ENCODE measurements around the gene EPHB2. TPM values are rescaled to one million over a fixed set of nuclear protein-coding genes. Genes with fewer than 3 reads are reported as not detected.

EPHB2 gene
- total RNA-seq, 1 donor from 2014 or later, result 10.7 TPM

GRCh38 chr1:22816067-22816775, 105.6 kb downstream of the EPHB2 start:
- no peaks in the 10 kb centered on the region for H3K36me3 Mint-ChIP-seq (ENCODE audit: low read depth, unreplicated experiment)
- DNase-seq (ENCODE audit: low spot score), result no peak
- peaks cover 8% of the 10 kb centered on the region for H3K27me3 Mint-ChIP-seq (ENCODE audit: unreplicated experiment)
- H3K9me3 Mint-ChIP-seq (ENCODE audit: unreplicated experiment), result no peaks in the 10 kb centered on the region
- no peak for TF ChIP-seq CTCF (IDR thresholded peaks at IDR 0.05; ENCODE audit: unreplicated experiment)
- H3K27ac Mint-ChIP-seq (ENCODE audit: unreplicated experiment), result no peak overlapping the region
- H3K4me3 Mint-ChIP-seq (ENCODE audit: unreplicated experiment), result no peak overlapping the region
- peaks cover 6% of the 10 kb centered on the region for H3K4me1 Mint-ChIP-seq (ENCODE audit: unreplicated experiment)

DNA sequence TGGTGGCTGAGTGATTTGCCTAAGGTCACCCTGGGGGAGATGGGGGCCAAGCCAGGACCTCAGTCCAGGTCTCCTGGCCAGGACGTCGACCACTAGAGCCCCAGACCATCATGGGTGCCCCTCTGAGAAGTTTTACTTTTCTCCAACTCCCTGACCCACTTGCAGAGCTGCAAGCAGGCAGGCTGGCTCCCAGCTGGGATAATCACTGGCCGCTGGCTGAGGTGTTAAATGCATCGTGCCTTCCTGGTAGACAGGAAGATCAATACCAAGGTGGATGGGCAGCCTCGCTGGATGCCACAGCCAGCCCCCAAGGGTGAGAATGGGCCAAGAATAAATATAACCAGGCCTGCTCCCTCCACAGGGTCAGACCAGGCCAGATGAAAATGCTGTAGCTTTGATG, 106.2 kb downstream of the EPHB2 start:
- H3K9me3 Mint-ChIP-seq (ENCODE audit: unreplicated experiment), result no peaks in the 10 kb centered on the region
- no peaks in the 10 kb centered on the region for H3K36me3 Mint-ChIP-seq (ENCODE audit: low read depth, unreplicated experiment)
- DNase-seq (ENCODE audit: low spot score), result no peak
- peaks cover 7% of the 10 kb centered on the region for H3K4me1 Mint-ChIP-seq (ENCODE audit: unreplicated experiment)
- no peak overlapping the region for H3K27ac Mint-ChIP-seq (ENCODE audit: unreplicated experiment)
- no peak overlapping the region for H3K4me3 Mint-ChIP-seq (ENCODE audit: unreplicated experiment)
- peaks cover 7% of the 10 kb centered on the region for H3K27me3 Mint-ChIP-seq (ENCODE audit: unreplicated experiment)
- no peak for TF ChIP-seq CTCF (IDR thresholded peaks at IDR 0.05; ENCODE audit: unreplicated experiment)

- Mint-ChIP-seq H3K27me3 (ENCODE audit: unreplicated experiment) (peaks cover 4% of the 10 kb centered on the region), H3K4me3 (ENCODE audit: unreplicated experiment) (no peak overlapping the region), H3K27ac (ENCODE audit: unreplicated experiment) (no peak overlapping the region), H3K36me3 (ENCODE audit: low read depth, unreplicated experiment) (no peaks in the 10 kb centered on the region), H3K9me3 (ENCODE audit: unreplicated experiment) (no peaks in the 10 kb centered on the region), H3K4me1 (ENCODE audit: unreplicated experiment) (peaks cover 7% of the 10 kb centered on the region)
- no peak for TF ChIP-seq CTCF (IDR thresholded peaks at IDR 0.05; ENCODE audit: unreplicated experiment)
- DNase-seq (ENCODE audit: low spot score), result no peak
Observed at GRCh38 chr1:22817462-22817861, 106.8 kb downstream of the EPHB2 start.

- H3K27me3 Mint-ChIP-seq (ENCODE audit: unreplicated experiment), result peaks cover 2% of the 10 kb centered on the region
- H3K9me3 Mint-ChIP-seq (ENCODE audit: unreplicated experiment), result no peaks in the 10 kb centered on the region
- no peak for DNase-seq (ENCODE audit: low spot score)
- no peaks in the 10 kb centered on the region for H3K36me3 Mint-ChIP-seq (ENCODE audit: low read depth, unreplicated experiment)
- peaks cover 7% of the 10 kb centered on the region for H3K4me1 Mint-ChIP-seq (ENCODE audit: unreplicated experiment)
- H3K4me3 Mint-ChIP-seq (ENCODE audit: unreplicated experiment), result no peak overlapping the region
- TF ChIP-seq CTCF (IDR thresholded peaks at IDR 0.05; ENCODE audit: unreplicated experiment), result no peak
- peak overlapping the region; percentile 46 for H3K27ac Mint-ChIP-seq (ENCODE audit: unreplicated experiment)
Observed at GRCh38 chr1:22818061-22818770, 107.6 kb downstream of the EPHB2 start.

DNA sequence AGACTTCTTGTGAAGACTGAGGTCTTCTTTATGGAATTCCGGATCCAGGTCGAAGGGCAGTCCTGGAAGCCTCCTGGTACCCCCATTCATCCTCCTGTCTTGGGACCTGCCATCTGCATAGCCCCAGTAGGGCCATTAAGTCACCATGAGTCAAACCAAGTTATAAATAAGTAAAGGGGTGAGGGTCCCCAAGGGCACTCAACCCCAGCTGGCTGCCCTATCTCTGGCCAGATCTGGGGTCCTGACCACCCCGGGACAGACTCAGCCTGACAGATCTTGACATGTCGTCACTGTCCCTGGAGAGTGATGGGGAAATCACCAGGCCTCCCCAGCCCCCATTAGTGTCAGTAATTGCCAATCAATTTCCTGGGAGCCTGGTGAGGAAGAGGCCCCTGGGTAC, 108.7 kb downstream of the EPHB2 start:
- H3K27me3 Mint-ChIP-seq (ENCODE audit: unreplicated experiment), result peaks cover 2% of the 10 kb centered on the region

More for the DNA sequence above, 108.7 kb downstream of the EPHB2 start:
- no peak overlapping the region for H3K4me3 Mint-ChIP-seq (ENCODE audit: unreplicated experiment)
- H3K36me3 Mint-ChIP-seq (ENCODE audit: low read depth, unreplicated experiment), result no peaks in the 10 kb centered on the region
- H3K27ac Mint-ChIP-seq (ENCODE audit: unreplicated experiment), result no peak overlapping the region
- no peak for DNase-seq (ENCODE audit: low spot score)
- H3K4me1 Mint-ChIP-seq (ENCODE audit: unreplicated experiment), result peaks cover 7% of the 10 kb centered on the region
- no peak for TF ChIP-seq CTCF (IDR thresholded peaks at IDR 0.05; ENCODE audit: unreplicated experiment)
- H3K9me3 Mint-ChIP-seq (ENCODE audit: unreplicated experiment), result no peaks in the 10 kb centered on the region

All from endothelial cell (in vitro differentiated cells).